Measurements from ENCODE around the gene URM1. TPM values are rescaled to one million over a fixed set of nuclear protein-coding genes. Genes with fewer than 3 reads are reported as not detected.
"Not testable (repeated sequence)": the region's sequence is repeated elsewhere in the genome, so short reads cannot be mapped to it uniquely, and the experiment has no call there.

The URM1 gene
- total RNA-seq = 55.7 TPM
- long read RNA-seq, transcript URM1-203 (5 exons, 2,650 nt) = major isoform, 72 of 99 reads
- long read RNA-seq, transcript URM1-205 (5 exons, 723 nt) = minor isoform, 6 of 99 reads
- long read RNA-seq, partial matches to known transcripts = 7 of 99 reads
- long read RNA-seq, other reads (novel, unspliced or antisense) = 14 of 99 reads

GRCh38 chr9:128370752-128371629, at the start of gene URM1:
Gene URM1, plus strand, starts transcription at chr9:128371374. Its CDS starts 7 bp downstream, at chr9:128371381.
- DNase-seq (ENCODE audit: low spot score) = peak; percentile 99

DNA sequence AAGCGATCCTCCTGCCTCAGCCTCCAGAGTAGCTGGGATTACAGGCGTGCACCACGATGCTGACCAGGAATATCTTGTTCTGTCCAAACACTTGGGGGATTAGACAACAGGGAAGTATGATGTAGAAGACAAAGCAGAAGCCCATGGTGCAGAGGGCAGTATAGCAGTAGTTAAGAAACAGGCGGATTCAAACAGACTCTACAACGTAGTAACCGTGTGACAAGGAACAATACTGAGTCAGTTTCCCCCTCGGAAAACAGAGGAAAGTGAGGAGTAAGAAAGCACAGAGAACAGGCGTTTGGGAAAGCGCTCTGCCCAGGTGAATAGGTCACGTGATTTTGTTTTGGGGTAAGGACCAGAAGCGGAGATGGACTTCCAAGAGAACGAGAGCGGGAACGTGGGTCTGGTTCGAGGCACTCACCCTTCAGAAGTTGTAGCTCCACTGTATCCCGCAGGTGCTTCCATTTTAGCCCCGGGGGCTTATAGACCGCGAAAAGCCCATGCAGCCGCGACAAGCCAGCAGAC, 49.2 kb upstream of the URM1 start:
- DNase-seq (ENCODE audit: low spot score) = no peak

DNA sequence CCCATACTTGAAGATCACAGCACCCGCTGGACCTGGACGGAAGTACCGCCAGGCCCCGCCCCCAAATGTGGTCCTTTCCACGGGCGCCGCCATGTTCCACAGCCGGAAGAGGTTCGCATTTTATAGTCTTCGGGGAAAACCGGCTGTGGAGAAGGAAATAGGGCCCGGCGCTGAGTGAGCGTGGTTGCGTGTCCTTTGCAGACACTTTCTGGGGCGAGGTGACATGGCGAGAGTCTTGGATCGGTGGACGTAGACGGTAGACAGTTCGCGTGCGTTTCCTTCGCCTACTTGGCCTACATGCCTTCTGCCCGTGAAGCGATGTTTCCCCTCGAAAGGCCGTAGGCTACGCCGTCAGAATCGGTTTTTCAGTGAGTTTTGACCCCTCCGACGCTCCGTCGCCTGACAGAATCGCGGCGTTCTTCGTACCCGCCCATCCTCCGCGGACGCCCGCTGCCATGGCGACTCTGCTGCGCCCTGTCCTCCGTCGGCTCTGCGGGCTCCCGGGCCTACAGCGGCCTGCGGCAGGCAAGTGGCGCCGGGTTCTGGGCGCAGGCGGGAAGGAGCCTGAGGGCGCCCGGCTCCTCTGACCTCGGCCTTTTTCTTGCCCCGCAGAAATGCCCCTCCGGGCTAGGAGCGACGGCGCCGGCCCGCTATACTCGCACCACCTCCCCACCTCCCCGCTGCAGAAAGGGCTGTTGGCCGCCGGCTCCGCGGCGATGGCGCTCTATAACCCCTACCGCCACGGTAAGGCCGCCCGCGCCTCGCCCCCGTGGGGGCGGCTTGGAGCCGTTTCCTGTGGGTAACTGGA, 48.6 kb upstream of the URM1 start, which contains the start of the genes COQ4 and TRUB2:
Gene COQ4, plus strand, starts transcription at position 436 of the 808 bp plus-strand sequence. Its CDS starts 20 bp downstream, at position 456.
Gene TRUB2, minus strand, starts transcription at position 44 of the 808 bp plus-strand sequence. Its CDS starts 39 bp downstream, at position 5.
- DNase-seq (ENCODE audit: low spot score) = peak; percentile 96

GRCh38 chr9:128323212-128323730, 47.9 kb upstream of the URM1 start:
- no peak for DNase-seq (ENCODE audit: low spot score)

DNA sequence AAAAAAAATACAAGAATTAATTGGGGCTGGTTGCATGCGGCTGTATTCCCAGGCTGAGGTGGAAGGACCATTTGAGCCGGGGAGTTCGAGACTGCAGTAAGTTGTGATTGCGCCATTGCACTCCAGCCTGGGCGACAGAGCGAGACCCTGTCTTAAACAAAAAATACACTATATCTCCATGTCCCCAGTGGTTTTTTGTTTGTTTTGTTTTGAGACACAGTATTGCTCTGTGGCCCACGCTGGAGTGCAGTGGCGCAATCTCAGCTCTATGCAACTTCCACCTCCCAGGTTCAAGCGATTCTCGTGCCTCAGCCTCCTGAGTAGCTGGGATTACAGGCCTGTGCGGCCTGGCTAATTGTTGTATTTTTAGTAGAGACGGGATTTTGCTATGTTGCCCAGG, 47.4 kb upstream of the URM1 start:
- no peak for DNase-seq (ENCODE audit: low spot score)

- DNase-seq (ENCODE audit: low spot score) = no peak
Measured at GRCh38 chr9:128324401-128324800, 46.8 kb upstream of the URM1 start.

GRCh38 chr9:128325629-128326028, 45.5 kb upstream of the URM1 start:
- no peak for DNase-seq (ENCODE audit: low spot score)

DNA sequence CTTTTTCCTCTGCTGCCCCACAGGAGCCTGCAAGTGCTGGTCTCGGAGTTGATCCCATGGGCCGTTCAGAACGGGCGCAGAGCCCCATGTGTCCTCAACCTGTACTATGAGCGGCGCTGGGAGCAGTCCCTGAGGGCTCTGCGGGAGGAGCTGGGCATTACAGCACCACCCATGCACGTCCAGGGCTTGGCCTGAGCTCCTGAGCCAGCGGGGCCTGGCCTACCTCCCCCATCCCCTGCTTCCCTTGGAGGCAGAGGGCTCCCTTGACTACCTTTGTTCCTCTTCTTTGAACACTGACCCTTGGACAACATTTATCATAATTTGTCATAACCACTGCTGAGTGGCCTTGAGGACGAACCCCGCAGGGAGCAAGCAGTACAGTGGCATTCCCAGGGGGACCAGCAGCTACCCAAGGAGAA, 37.7 kb upstream of the URM1 start:
- DNase-seq (ENCODE audit: low spot score) = no peak

DNA sequence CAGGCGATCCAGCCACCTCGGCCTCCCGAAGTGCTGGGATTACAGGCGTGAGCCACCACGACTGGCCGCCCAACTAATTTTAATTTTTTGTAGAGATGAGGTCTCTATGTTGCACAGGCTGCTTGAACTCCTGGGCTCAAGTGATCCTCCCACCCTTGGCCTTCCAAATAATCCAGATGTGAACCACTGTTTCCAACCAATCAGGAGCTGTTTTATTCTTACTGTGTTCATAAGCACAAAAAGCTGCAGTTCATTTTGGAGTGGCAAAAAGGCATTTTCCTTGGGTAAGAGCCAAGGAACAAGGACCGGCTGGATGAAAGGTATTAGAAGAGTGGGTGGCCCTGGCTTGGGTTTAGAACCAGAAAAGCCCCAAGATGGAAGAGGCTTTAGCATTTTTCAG, 36.0 kb upstream of the URM1 start:
- no peak for DNase-seq (ENCODE audit: low spot score)

GRCh38 chr9:128335914-128336313, 35.3 kb upstream of the URM1 start:
- no peak for DNase-seq (ENCODE audit: low spot score)

- DNase-seq (ENCODE audit: low spot score) = no peak
Measured at GRCh38 chr9:128337936-128338335, 33.2 kb upstream of the URM1 start.

DNA sequence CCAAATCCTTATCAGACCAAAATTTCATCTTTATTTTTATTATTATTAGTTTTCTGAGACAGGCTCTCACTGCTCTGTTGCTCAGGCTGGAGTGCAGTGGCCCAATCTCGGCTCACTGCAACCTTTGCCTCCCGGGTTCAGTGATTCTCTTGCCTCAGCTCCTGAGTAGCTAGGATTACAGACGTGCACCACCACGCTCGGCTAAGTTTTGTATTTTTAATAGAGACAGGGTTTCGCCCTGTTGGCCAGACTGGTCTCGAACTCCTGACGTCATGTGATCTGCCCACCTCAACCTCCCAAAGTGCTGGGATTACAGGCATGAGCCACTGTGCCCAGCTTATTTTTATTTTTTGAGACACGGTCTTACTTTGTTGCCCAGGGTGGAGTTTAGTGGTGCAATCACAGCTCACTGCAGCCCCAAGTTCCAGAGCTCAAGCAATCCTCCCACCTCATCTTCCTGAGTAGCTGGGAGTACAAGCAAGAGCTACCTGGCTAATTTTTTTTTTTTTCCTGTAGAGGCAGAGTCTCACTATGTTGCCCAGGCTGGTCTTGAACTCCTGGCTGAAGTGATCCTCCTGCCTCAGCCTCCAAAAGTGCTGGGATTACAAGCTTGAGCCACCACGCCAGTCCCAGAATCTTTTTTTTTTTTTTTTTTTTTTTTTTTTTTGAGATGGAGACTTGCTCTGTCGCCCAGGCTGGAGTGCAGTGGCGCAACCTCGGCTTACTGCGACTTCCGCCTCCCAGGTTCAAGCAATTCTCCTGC, 32.1 kb upstream of the URM1 start:
- not testable (repeated sequence) for DNase-seq (ENCODE audit: low spot score)

GRCh38 chr9:128339761-128340690, 31.1 kb upstream of the URM1 start, which contains the start of gene SLC27A4:
Gene SLC27A4, plus strand, starts transcription at chr9:128340527. Its CDS starts 2,606 bp downstream, at chr9:128343133.
- peak; percentile 91 for DNase-seq (ENCODE audit: low spot score)

- DNase-seq (ENCODE audit: low spot score) = no peak
Measured at GRCh38 chr9:128340691-128341434, 30.3 kb upstream of the URM1 start.

DNA sequence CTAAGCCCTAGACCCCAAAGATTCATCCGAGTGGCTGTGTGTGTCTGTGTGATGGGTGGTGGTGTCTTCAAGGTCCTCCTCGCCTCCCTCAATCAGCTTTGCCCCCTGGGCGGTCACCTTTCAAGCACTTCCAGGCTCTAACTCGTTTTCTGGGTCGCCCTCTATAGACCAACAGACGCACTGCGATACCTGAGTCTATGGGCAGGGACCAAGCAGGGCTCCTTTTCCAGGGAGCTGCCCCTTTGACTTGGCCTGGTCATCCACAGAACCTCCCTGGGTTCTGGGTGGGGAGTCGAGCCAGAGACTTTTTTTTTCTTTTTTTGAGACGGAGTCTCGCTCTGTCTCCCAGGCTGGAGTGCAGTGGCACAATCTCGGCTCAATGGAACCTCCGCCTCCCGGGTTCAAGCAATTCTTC, 29.7 kb upstream of the URM1 start:
- no peak for DNase-seq (ENCODE audit: low spot score)

DNA sequence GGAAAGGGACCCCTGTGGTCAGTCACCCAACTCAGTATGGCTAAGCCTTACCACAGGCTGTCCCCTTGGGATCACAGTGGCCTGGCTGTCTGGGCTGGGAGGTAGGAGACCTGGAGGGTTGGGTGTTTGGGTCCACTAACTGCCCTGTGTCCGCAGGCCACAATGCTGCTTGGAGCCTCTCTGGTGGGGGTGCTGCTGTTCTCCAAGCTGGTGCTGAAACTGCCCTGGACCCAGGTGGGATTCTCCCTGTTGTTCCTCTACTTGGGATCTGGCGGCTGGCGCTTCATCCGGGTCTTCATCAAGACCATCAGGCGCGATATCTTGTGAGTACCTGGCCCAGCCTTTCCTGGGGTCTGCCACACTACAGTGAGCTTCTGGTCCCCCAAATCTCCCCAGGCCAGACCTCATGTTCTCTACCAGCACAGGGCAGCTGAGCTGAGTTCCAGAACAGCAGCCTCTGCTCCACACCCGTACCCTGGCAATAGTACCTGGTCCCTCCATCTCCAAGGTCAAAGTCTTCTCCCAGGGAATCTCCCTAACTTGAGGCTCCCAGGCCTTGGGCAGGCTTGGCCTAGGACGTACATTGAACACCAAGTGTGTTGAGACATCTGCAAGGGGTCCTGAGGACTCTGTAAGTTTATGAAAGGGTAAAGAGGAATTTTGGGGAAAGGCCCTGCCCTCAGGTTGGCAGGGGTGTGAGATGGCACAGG, 28.0 kb upstream of the URM1 start:
- DNase-seq (ENCODE audit: low spot score) = no peak

DNA sequence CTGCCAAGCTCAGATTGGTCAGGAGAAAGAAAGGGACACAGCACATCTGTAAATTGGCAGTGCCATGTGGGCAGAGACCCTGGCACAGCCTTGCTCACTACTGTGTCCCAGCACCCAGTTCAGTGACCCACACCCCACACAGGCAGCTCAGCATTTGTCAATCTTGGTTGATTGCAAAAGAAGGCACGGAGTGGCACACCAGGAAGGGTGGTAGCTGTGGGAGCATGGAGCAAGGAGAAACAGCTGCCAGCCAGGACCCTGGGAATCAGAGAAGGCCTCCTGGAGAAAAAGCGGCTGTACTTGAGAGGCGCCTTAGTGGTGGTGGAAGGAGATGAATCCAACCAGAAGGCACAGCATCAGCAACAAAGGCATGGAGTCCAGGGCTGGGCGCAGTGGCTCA, 27.3 kb upstream of the URM1 start:
- DNase-seq (ENCODE audit: low spot score) = no peak

Measured in mesenteric fat pad (tissue), 1 donor.